Activated CD4-positive, alpha-beta T cell treated with anti-CD3 and anti-CD28 coated beads, Interleukin-2, amount 50 U/mL, for 24 hours (primary cell): ENCODE data around the gene ACTA2.
"Not testable (repeated sequence)": the region's sequence is repeated elsewhere in the genome, so short reads cannot be mapped to it uniquely, and the experiment has no call there.

ENCODE experiments used
- DNase-seq, 2 donors: peaks; one replicate each; pipeline ENCODE4 v3.0.0-alpha.2; 2020; ENCODE audit warnings: low read depth in 1 of 2, low spot score in 1 of 2

The ACTA2 gene

GRCh38 chr10:88949912-88950837, 2.4 kb downstream of the ACTA2 start:
- DNase-seq, result no peak

- DNase-seq, result no peak
Observed at GRCh38 chr10:88949051-88949450, 3.5 kb downstream of the ACTA2 start.

- no peak for DNase-seq
Observed at GRCh38 chr10:88946965-88947590, 5.5 kb downstream of the ACTA2 start.

- no peak for DNase-seq
Observed at GRCh38 chr10:88946200-88946599, 6.4 kb downstream of the ACTA2 start.

- DNase-seq, result no peak
Observed at GRCh38 chr10:88944813-88945212, 7.8 kb downstream of the ACTA2 start.

GRCh38 chr10:88943778-88944177, 8.8 kb downstream of the ACTA2 start:
- DNase-seq, result no peak

GRCh38 chr10:88941026-88941425, 11.5 kb downstream of the ACTA2 start:
- DNase-seq, result no peak

GRCh38 chr10:88938938-88939337, 13.6 kb downstream of the ACTA2 start:
- DNase-seq, result no peak

- no peak for DNase-seq
Observed at GRCh38 chr10:88938039-88938438, 14.5 kb downstream of the ACTA2 start.

GRCh38 chr10:88936656-88937055, 15.9 kb downstream of the ACTA2 start:
- DNase-seq, result no peak

- peak; percentile 44 to 70 for DNase-seq
Observed at GRCh38 chr10:88934900-88935672, 17.5 kb downstream of the ACTA2 start.

GRCh38 chr10:88933564-88933963, 19.0 kb downstream of the ACTA2 start:
- no peak for DNase-seq

- peak in 1 of 2 donors; percentile 37 for DNase-seq
Observed at GRCh38 chr10:88932539-88933256, 19.9 kb downstream of the ACTA2 start.

GRCh38 chr10:88932029-88932428, 20.5 kb downstream of the ACTA2 start:
- not testable (repeated sequence) for DNase-seq

GRCh38 chr10:88931548-88931947, 21.0 kb downstream of the ACTA2 start:
- DNase-seq, result no peak

GRCh38 chr10:88928254-88928653, 24.3 kb downstream of the ACTA2 start:
- no peak for DNase-seq

GRCh38 chr10:88927416-88927690, 25.2 kb downstream of the ACTA2 start:
- DNase-seq, result no peak

GRCh38 chr10:88926566-88927415, 25.8 kb downstream of the ACTA2 start:
- DNase-seq, result no peak

- no peak for DNase-seq
Observed at GRCh38 chr10:88923520-88923919, 29.1 kb downstream of the ACTA2 start.

GRCh38 chr10:88922041-88922440, 30.5 kb downstream of the ACTA2 start:
- no peak for DNase-seq
